Measurements from ENCODE around the gene CYCS.
"Not testable (repeated sequence)": the region's sequence is repeated elsewhere in the genome, so short reads cannot be mapped to it uniquely, and the experiment has no call there.

Gene CYCS

DNA sequence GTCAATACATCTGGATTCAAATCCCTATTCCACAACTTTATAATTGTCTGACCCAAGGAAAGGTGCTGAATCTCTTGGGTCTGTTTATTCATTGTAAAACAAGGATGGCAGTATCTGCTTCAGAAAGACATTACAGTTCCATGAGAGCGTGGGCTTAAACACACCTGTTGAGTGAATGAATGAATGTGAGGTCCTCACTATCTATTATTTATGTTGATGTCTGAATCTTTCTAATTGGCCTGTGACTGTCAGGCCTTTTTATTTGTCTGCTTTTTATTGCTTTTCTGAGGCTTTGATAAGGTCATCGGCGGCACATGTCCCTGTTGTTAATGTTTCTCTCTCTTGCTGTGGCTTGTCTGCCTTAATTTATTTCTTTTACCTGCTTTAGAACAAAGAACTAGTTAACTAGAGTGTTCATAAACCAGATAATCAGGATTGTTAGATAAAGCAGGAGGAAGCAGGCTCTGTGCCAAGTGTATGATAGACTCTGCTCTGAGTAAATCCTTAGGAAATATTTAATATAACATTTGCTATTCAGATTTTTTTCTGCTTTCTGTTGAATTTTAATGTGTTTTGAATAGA, 42.3 kb upstream of the CYCS start:
- ChIA-PET POLR2A (no interaction called here), CTCF (no interaction called here)
- TF ChIP-seq, protein P1, sequence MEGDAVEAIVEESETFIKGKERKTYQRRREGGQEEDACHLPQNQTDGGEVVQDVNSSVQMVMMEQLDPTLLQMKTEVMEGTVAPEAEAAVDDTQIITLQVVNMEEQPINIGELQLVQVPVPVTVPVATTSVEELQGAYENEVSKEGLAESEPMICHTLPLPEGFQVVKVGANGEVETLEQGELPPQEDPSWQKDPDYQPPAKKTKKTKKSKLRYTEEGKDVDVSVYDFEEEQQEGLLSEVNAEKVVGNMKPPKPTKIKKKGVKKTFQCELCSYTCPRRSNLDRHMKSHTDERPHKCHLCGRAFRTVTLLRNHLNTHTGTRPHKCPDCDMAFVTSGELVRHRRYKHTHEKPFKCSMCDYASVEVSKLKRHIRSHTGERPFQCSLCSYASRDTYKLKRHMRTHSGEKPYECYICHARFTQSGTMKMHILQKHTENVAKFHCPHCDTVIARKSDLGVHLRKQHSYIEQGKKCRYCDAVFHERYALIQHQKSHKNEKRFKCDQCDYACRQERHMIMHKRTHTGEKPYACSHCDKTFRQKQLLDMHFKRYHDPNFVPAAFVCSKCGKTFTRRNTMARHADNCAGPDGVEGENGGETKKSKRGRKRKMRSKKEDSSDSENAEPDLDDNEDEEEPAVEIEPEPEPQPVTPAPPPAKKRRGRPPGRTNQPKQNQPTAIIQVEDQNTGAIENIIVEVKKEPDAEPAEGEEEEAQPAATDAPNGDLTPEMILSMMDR (IDR thresholded peaks at IDR 0.05; ENCODE audit: control extremely low read depth, extremely low read depth, low read depth, missing control alignments) = no peak
- no peak for DNase-seq (ENCODE audit: extremely low spot score)

DNA sequence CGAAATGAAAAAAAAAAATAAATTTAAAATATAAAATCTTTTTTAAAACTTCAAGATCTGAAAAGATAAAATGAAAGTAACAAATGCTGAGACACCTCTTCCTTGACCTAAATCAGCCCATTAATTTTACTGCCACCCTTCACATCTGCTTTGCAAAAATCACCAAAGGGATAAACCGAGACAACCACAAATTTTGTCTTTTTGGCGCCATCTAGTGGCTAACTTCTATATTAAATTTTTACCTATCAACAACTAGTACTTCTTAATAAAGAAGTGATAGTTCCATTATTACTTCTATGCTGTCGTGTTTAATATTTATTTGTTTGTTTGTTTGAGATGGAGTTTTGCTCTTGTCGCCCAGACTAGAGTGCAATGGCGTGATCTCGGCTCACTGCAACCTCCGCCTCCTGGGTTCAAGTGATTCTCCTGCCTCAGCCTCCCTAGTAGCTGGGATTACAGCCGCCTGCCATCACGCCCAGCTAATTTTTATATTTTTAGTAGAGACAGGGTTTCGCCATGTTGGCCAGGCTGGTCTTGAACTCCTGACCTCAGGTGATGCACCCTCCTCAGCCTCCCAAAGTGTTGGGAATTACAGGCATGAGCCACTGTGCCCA, 35.0 kb upstream of the CYCS start:
- CTCF ChIA-PET = interaction anchor here (1.0 to 1.9 kb wide), 7 partner anchors 9 to 438 kb away, joined by 3 to 8 read pairs (median 4); a partner anchor contains a TSS
- TF ChIP-seq, protein P1 (IDR thresholded peaks at IDR 0.05; ENCODE audit: control extremely low read depth, extremely low read depth, low read depth, missing control alignments) = peak; percentile 30
- DNase-seq (ENCODE audit: extremely low spot score) = peak; percentile 57
- POLR2A ChIA-PET = not testable (repeated sequence)

DNA sequence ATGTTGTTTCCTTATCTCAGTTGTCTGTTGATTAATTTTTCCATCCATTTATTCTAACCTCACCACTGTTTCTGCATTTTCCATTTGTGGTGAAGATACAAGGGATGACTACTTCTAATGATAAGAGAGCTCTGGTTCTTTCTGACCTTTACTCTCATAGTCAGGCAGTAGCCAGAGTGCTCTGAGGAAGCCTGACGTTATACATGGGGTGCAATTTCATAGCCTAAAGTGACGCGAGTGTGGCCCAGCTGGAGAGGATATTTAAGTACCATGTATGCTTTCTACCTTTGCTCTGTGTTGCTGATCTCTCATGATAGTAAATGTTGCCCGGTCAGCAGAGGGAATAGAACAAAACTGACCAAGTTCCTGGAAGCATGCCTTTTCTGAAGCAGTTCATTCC, 33.9 kb upstream of the CYCS start:
- ChIA-PET POLR2A (no interaction called here), CTCF (interaction anchor here (0.6 to 2.0 kb wide), 5 partner anchors 12 to 263 kb away, joined by 3 to 7 read pairs (median 5); no protein-coding TSS in a partner anchor)
- DNase-seq (ENCODE audit: extremely low spot score) = no peak
- TF ChIP-seq, protein P1 (IDR thresholded peaks at IDR 0.05; ENCODE audit: control extremely low read depth, extremely low read depth, low read depth, missing control alignments) = no peak

DNA sequence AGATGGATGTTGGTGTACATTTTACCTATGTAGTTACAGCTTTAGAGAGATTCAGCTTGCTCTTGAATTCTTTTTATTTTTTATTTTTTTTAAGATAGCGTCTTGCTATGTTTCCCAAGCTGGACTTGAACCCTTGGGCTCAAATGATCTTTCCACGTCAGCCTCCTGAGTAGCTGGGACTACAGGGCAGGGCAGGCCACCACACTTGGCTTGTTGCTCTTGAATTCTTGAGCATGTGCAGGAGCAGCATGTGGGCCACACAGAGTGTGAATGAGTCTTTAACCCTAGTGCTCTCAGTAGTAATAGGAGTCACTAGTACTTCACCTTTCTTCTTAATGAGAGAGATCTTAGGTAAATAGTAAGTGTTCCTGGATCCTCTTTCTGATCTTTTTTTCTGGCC, 26.7 kb upstream of the CYCS start:
- CTCF ChIA-PET = interaction anchor here (2.3 kb wide), 1 partner anchor 9 kb away, joined by 8 read pairs; no protein-coding TSS in a partner anchor

DNA sequence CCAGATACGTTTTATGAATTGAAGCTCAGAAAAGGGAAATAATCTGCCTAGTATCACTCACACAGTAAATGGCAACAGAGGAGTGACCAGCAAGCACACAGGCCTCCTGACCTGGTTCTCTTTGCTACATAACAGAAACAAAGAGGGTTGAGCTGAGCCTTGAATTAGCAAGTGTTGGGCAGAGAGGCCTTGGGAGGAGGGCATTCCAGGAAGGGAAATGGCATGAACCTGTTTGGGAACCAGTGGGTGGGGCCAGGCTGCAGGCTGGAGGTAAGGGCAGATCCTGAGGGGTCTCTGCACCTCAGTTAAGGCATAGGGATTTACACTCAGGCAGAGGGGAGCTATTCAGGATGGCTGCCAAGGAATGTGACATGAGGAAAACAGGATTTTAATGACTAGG, 24.8 kb upstream of the CYCS start:
- CTCF ChIA-PET = interaction anchor here (1.0 to 2.3 kb wide), 5 partner anchors 11 to 338 kb away, joined by 3 to 8 read pairs (median 3); no protein-coding TSS in a partner anchor
- TF ChIP-seq, protein P1 (IDR thresholded peaks at IDR 0.05; ENCODE audit: control extremely low read depth, extremely low read depth, low read depth, missing control alignments) = no peak
- POLR2A ChIA-PET = no interaction called here
- DNase-seq (ENCODE audit: extremely low spot score) = no peak

More for the DNA sequence above, 26.7 kb upstream of the CYCS start:
- DNase-seq (ENCODE audit: extremely low spot score) = no peak
- TF ChIP-seq, protein P1 (IDR thresholded peaks at IDR 0.05; ENCODE audit: control extremely low read depth, extremely low read depth, low read depth, missing control alignments) = no peak
- POLR2A ChIA-PET = no interaction called here

DNA sequence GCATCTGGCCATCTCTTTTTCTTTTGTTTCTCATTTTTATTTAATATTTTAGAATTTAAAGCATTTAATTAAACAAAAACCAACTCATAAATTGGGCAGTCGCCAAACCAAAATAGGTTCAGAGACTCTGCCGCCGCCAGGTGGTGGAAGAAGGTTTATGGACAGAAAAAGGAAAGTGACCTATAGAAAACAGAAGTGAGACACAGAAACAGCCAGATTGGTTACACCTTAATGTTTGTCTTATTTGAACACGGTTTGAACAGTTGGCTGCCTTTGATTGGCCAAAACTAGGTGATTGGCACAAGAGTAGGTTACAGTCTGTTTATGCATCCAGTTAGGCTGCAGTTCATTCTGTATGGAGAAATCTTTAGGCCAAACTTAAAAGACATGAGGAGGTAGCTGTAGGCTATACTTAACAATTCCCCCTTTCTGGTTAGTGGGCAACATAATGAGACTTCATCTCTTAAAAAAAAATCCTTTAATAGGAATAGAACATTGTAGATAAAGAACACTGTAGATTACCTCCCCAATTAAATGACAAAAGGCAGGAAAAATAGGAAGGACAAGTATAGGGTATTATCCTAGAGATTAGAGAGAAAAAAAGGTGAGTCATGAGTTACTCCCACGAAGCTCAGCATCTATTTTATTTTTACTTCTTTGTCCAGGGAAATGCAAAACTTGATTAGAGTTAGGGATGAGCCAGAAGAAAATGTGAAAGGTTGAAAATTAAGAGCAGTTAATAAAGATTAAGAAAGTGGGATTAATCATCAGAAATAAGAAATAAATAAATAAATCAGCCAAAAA, 23.9 kb upstream of the CYCS start:
- POLR2A ChIA-PET = no interaction called here
- CTCF ChIA-PET = interaction anchor here (1.4 kb wide), 1 partner anchor 24 kb away, joined by 4 read pairs; the partner anchor contains the start of gene CYCS
- DNase-seq (ENCODE audit: extremely low spot score) = no peak
- TF ChIP-seq, protein P1 (IDR thresholded peaks at IDR 0.05; ENCODE audit: control extremely low read depth, extremely low read depth, low read depth, missing control alignments) = no peak

Data from GM10248 (cell line).